HL-60 (cell line): ENCODE data around the gene MAP2K6.
A peak's percentile ranks its signal among the peaks of the same experiment; 100 is the strongest.

ENCODE experiments used
- DNase-seq, 2 experiments: peaks; one replicate each; pipeline ENCODE4 v3.0.0-alpha.2; 2010 to 2020; ENCODE audit warnings: low read depth in 1 of 2, low spot score in 1 of 2
- H3K27ac ChIP-seq: fragments of 250-450 bp; sonication (Bioruptor Pico); replicated peaks from 2 replicates; pipeline ENCODE4 v1.5.1; 2020; ENCODE audit warnings: mild to moderate bottlenecking, moderate library complexity
- H3K27me3 ChIP-seq: fragments of 250-450 bp; sonication (Bioruptor Pico); 2 replicates; pipeline ENCODE4 v1.5.1; 2021; ENCODE audit warnings: mild to moderate bottlenecking, moderate library complexity; ENCODE audit not compliant: insufficient read depth, poor library complexity, severe bottlenecking
- H3K4me3 ChIP-seq: replicated peaks from 2 replicates; pipeline ENCODE4 v1.5.1; 2011; ENCODE audit warnings: mild to moderate bottlenecking, control low read depth, low read length; ENCODE audit not compliant: insufficient read depth
- GABPA ChIP-seq: IDR thresholded peaks from 2 replicates; pipeline ENCODE4 v1.6.1; 2012; ENCODE audit warnings: low read depth
- POLR2AphosphoS5 ChIP-seq: IDR thresholded peaks from 2 replicates; pipeline ENCODE4 v1.6.1; 2012; ENCODE audit warnings: low read depth
- SPI1 ChIP-seq: IDR thresholded peaks from 2 replicates; pipeline ENCODE4 v1.6.1; 2012; ENCODE audit warnings: low read depth, mild to moderate bottlenecking, borderline replicate concordance
- TF ChIP-seq, protein P1 (sequence below): IDR thresholded peaks from 2 replicates; pipeline ENCODE4 v1.6.1; 2012; ENCODE audit warnings: low read depth; ENCODE audit not compliant: insufficient replicate concordance
- TF ChIP-seq, protein P2 (sequence below): IDR thresholded peaks from one replicate; pipeline ENCODE4 v1.5.1; 2011; ENCODE audit warnings: low read length, control low read depth, inconsistent platforms; ENCODE audit not compliant: insufficient read depth

MAP2K6 gene

DNA sequence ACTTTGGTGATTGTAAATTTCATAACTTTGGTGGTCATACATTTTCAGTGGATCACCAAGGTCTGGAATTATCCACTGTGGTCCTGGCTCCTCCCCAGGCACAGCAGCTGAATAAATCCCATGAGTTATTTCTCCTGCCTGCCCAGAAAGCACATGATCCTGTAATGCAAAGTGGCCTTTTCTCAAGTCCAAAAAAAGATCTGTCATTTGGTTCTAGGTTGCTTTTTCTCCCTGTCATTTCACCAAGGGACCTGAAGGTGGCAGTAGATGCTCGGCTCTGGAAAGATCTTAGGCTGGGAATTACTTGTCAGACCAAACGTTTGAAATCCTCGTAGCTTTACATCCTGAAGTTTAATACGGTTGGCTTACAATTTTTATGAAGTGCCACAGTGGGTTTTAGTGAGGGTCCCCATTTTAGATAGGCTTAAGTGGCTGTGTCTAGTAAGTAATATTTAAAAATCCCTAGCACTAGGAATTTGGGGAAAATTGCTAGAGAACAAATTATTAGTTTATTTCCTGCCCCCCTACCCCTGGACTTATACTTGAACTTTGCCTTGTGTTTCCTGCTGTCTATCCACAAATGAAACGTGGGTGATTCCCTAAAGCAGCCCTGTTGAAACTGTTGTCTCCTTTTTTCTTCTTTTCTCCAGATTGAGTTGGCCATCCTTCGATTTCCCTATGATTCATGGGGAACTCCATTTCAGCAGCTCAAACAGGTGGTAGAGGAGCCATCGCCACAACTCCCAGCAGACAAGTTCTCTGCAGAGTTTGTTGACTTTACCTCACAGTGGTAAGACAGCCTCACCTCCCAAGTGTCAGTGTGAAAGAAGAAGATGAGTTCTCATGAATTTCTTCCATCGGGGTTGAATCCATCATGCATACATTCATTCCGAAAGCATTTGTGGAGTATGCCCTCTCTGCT lies 111.7 kb downstream of the MAP2K6 start:
- TF ChIP-seq, protein P1, sequence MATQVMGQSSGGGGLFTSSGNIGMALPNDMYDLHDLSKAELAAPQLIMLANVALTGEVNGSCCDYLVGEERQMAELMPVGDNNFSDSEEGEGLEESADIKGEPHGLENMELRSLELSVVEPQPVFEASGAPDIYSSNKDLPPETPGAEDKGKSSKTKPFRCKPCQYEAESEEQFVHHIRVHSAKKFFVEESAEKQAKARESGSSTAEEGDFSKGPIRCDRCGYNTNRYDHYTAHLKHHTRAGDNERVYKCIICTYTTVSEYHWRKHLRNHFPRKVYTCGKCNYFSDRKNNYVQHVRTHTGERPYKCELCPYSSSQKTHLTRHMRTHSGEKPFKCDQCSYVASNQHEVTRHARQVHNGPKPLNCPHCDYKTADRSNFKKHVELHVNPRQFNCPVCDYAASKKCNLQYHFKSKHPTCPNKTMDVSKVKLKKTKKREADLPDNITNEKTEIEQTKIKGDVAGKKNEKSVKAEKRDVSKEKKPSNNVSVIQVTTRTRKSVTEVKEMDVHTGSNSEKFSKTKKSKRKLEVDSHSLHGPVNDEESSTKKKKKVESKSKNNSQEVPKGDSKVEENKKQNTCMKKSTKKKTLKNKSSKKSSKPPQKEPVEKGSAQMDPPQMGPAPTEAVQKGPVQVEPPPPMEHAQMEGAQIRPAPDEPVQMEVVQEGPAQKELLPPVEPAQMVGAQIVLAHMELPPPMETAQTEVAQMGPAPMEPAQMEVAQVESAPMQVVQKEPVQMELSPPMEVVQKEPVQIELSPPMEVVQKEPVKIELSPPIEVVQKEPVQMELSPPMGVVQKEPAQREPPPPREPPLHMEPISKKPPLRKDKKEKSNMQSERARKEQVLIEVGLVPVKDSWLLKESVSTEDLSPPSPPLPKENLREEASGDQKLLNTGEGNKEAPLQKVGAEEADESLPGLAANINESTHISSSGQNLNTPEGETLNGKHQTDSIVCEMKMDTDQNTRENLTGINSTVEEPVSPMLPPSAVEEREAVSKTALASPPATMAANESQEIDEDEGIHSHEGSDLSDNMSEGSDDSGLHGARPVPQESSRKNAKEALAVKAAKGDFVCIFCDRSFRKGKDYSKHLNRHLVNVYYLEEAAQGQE = no peak
- TF ChIP-seq, protein P2, sequence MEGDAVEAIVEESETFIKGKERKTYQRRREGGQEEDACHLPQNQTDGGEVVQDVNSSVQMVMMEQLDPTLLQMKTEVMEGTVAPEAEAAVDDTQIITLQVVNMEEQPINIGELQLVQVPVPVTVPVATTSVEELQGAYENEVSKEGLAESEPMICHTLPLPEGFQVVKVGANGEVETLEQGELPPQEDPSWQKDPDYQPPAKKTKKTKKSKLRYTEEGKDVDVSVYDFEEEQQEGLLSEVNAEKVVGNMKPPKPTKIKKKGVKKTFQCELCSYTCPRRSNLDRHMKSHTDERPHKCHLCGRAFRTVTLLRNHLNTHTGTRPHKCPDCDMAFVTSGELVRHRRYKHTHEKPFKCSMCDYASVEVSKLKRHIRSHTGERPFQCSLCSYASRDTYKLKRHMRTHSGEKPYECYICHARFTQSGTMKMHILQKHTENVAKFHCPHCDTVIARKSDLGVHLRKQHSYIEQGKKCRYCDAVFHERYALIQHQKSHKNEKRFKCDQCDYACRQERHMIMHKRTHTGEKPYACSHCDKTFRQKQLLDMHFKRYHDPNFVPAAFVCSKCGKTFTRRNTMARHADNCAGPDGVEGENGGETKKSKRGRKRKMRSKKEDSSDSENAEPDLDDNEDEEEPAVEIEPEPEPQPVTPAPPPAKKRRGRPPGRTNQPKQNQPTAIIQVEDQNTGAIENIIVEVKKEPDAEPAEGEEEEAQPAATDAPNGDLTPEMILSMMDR = peak; percentile 74
- Histone ChIP-seq H3K4me3 (no peak overlapping the region), H3K27ac (no peak overlapping the region), H3K27me3 (no peaks in the 10 kb centered on the region)
- DNase-seq = peak; percentile 21 to 32

DNA sequence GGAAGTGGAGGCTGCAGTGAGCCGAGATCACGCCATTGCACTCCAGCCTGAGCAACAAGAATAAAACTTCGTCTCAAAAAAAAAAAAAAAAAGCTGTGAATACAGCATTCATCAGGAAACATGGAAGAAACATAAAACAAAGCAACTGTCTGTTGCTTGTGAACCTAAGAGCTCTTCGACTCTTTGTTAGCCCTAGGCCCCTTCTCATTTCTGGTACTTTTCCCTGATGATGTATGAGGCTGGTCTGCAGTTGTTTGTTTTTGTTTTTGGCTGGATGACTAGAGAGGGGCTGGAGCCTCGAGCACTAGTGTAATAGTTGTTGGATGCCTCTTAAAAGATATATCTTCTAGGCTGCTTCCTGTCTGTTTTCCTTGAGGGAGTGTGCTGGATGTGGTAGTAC lies 113.5 kb downstream of the MAP2K6 start:
- Histone ChIP-seq H3K27ac (no peak overlapping the region), H3K4me3 (no peak overlapping the region), H3K27me3 (no peaks in the 10 kb centered on the region)
- DNase-seq = no peak
- TF ChIP-seq, protein P1 = no peak
- TF ChIP-seq GABPA (no peak), POLR2AphosphoS5 (no peak), SPI1 (no peak)
- TF ChIP-seq, protein P2 = no peak

DNA sequence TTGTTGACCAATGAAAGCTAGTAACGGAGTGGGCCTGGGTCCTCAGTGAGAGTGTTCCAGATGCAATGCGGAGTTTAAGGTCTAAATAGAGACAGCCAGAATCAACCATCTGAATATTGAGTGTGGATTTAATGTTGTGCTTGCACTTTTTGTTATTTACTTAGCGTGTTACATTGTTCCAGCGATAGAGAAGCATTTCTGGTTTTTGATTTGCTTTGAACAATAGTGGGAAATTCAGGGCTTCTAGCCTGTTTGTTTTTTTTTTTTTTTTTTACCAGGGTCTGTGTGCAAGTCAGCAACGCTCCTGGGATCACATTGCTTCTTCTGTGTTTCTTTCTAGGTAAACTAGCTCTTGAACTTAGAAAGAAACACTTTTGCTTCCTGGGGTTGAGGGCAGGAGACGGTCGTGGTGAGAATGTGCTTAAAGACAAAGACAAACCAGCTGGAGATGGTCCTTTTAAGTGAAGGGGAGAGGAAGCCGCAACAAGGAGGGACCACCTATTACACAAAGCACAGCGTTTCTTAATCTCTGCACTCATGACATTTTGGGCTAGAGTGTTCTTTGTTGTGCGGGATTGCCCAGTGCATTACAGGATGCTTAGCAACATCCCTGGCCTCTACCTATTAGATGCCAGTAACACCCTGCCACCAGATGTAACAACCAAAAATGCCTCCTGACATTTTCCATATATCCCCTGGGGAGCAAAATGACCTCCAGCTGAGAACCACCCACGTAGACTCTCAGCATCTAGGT lies 119.2 kb downstream of the MAP2K6 start:
- Histone ChIP-seq H3K27ac (no peak overlapping the region), H3K27me3 (no peaks in the 10 kb centered on the region), H3K4me3 (no peak overlapping the region)
- TF ChIP-seq POLR2AphosphoS5 = no peak
- no peak for TF ChIP-seq SPI1
- no peak for TF ChIP-seq GABPA
- TF ChIP-seq, protein P2 = no peak
- TF ChIP-seq, protein P1 = no peak
- no peak for DNase-seq
